ENCODE measurements around the gene RPS5. TPM values are rescaled to one million over a fixed set of nuclear protein-coding genes. Genes with fewer than 3 reads are reported as not detected.

RPS5 gene
- total RNA-seq, 1 experiment from 2014 or later: 6,081 TPM

GRCh38 chr19:58380037-58380661 lies 6.9 kb upstream of the RPS5 start:
- Histone ChIP-seq H2AFZ (ENCODE audit: low read length) (peak overlapping the region; percentile 5; the same call in 1 of the 2 replicates), H3K27ac (ENCODE audit: low read length) (peak overlapping the region; percentile 58), H4K20me1 (ENCODE audit: insufficient read depth, low read depth, low read length) (no peaks in the 10 kb centered on the region), H3K9me3 (ENCODE audit: low read length) (no peaks in the 10 kb centered on the region), H3K9ac (ENCODE audit: low read length) (peak overlapping the region; percentile 77), H3K36me3 (ENCODE audit: insufficient read depth, low read length) (no peaks in the 10 kb centered on the region), H3K4me1 (ENCODE audit: low read length) (peaks cover 38% of the 10 kb centered on the region), H3K79me2 (ENCODE audit: low read length) (peaks cover 40% of the 10 kb centered on the region), H3K27me3 (ENCODE audit: low read length) (no peaks in the 10 kb centered on the region), H3K9me2 (replicated peaks; ENCODE audit: insufficient read depth, low read length) (no peaks in the 10 kb centered on the region), H3K4me2 (ENCODE audit: low read depth, low read length, poor library complexity, severe bottlenecking) (peak overlapping the region; percentile 90), H3K4me3 (ENCODE audit: low read length) (peak overlapping the region; percentile 79)
- no peak for DNase-seq

DNA sequence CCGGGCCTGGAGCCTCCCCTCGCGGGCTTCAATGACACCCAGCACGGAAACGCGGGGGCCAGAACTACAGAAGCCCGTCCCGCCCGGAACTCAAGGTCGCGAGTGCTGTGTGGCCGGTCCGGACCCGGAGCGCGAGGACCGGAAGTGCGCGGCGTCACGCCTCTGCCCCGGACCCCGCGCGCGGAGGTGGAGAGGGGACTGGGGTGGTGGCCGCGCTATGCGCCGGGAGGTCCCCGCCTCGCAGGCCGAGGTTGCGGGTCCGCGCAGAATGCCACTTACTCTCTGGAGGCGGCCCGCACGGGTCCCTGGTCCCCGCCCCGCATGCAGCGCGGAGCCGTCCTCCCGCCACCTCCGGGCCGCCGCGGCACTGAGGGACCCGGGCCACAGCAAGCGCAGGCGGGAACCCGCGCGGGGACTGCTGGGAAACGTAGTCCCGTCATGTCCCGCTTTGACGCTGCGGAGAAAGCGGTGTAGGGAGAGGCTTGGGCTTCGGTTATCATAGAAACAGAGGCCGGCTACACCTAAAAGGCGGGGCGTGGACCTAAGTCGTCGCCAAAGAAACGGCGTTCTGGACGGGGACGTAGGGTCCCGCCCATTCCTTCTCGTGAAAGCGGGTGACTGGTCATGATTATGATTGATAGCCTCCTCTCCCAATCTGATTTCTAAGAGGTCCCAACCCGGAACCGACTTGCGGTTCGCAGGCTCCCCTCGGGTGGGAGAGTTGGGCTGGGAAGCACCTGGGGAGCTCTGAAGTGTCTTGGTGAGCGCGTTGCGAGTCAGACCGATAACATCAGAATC lies 6.2 kb upstream of the RPS5 start, which contains the start of gene ZNF837:
TSS of gene ZNF837 (minus strand) at position 369 of the 798 bp plus-strand sequence. CDS start 11,698 bp downstream, outside the sequence.
- H3K4me2 ChIP-seq (ENCODE audit: low read depth, low read length, poor library complexity, severe bottlenecking): peak within 1 kb of the TSS; percentile 90
- DNase-seq: peak; percentile 100
- peak within 1 kb of the TSS; percentile 5; the same call in 1 of the 2 replicates for H2AFZ ChIP-seq (ENCODE audit: low read length)
- no peaks in the 10 kb centered on the region for H3K9me2 ChIP-seq (replicated peaks; ENCODE audit: insufficient read depth, low read length)
- peak within 1 kb of the TSS; percentile 82 for H3K27ac ChIP-seq (ENCODE audit: low read length)
- H3K27me3 ChIP-seq (ENCODE audit: low read length): no peaks in the 10 kb centered on the region
- peaks cover 45% of the 10 kb centered on the region for H3K4me1 ChIP-seq (ENCODE audit: low read length)
- H3K9ac ChIP-seq (ENCODE audit: low read length): peak within 1 kb of the TSS; percentile 84
- H3K79me2 ChIP-seq (ENCODE audit: low read length): peaks cover 47% of the 10 kb centered on the region
- H4K20me1 ChIP-seq (ENCODE audit: insufficient read depth, low read depth, low read length): no peaks in the 10 kb centered on the region
- H3K36me3 ChIP-seq (ENCODE audit: insufficient read depth, low read length): no peaks in the 10 kb centered on the region
- no peaks in the 10 kb centered on the region for H3K9me3 ChIP-seq (ENCODE audit: low read length)
- H3K4me3 ChIP-seq (ENCODE audit: low read length): peak within 1 kb of the TSS; percentile 79

GRCh38 chr19:58381460-58382212 lies 5.4 kb upstream of the RPS5 start:
- Histone ChIP-seq H3K9me2 (replicated peaks; ENCODE audit: insufficient read depth, low read length) (no peaks in the 10 kb centered on the region), H4K20me1 (ENCODE audit: insufficient read depth, low read depth, low read length) (no peaks in the 10 kb centered on the region), H3K27me3 (ENCODE audit: low read length) (no peaks in the 10 kb centered on the region), H3K79me2 (ENCODE audit: low read length) (peaks cover 53% of the 10 kb centered on the region), H3K4me2 (ENCODE audit: low read depth, low read length, poor library complexity, severe bottlenecking) (peak overlapping the region; percentile 89), H3K4me3 (ENCODE audit: low read length) (peak overlapping the region; percentile 79), H2AFZ (ENCODE audit: low read length) (no peak overlapping the region), H3K9me3 (ENCODE audit: low read length) (no peaks in the 10 kb centered on the region), H3K27ac (ENCODE audit: low read length) (peak overlapping the region; percentile 82), H3K36me3 (ENCODE audit: insufficient read depth, low read length) (no peaks in the 10 kb centered on the region), H3K4me1 (ENCODE audit: low read length) (peaks cover 51% of the 10 kb centered on the region), H3K9ac (ENCODE audit: low read length) (peak overlapping the region; percentile 84)
- peak; percentile 87 for DNase-seq

- H3K4me1 ChIP-seq (ENCODE audit: low read length): peaks cover 55% of the 10 kb centered on the region
- H4K20me1 ChIP-seq (ENCODE audit: insufficient read depth, low read depth, low read length): peaks cover 10% of the 10 kb centered on the region
- no peaks in the 10 kb centered on the region for H3K9me2 ChIP-seq (replicated peaks; ENCODE audit: insufficient read depth, low read length)
- H3K27me3 ChIP-seq (ENCODE audit: low read length): no peaks in the 10 kb centered on the region
- peak overlapping the region; percentile 82 for H3K27ac ChIP-seq (ENCODE audit: low read length)
- no peak overlapping the region for H2AFZ ChIP-seq (ENCODE audit: low read length)
- no peaks in the 10 kb centered on the region for H3K9me3 ChIP-seq (ENCODE audit: low read length)
- peak overlapping the region; percentile 79; the same call in 1 of the 2 replicates for H3K4me3 ChIP-seq (ENCODE audit: low read length)
- H3K36me3 ChIP-seq (ENCODE audit: insufficient read depth, low read length): peaks cover 6% of the 10 kb centered on the region; the same call in 1 of the 2 replicates
- peak overlapping the region; percentile 89 for H3K4me2 ChIP-seq (ENCODE audit: low read depth, low read length, poor library complexity, severe bottlenecking)
- no peak for DNase-seq
- H3K79me2 ChIP-seq (ENCODE audit: low read length): peaks cover 64% of the 10 kb centered on the region
- peak overlapping the region; percentile 84 for H3K9ac ChIP-seq (ENCODE audit: low read length)
Measured at GRCh38 chr19:58382997-58383603, 4.0 kb upstream of the RPS5 start.

DNA sequence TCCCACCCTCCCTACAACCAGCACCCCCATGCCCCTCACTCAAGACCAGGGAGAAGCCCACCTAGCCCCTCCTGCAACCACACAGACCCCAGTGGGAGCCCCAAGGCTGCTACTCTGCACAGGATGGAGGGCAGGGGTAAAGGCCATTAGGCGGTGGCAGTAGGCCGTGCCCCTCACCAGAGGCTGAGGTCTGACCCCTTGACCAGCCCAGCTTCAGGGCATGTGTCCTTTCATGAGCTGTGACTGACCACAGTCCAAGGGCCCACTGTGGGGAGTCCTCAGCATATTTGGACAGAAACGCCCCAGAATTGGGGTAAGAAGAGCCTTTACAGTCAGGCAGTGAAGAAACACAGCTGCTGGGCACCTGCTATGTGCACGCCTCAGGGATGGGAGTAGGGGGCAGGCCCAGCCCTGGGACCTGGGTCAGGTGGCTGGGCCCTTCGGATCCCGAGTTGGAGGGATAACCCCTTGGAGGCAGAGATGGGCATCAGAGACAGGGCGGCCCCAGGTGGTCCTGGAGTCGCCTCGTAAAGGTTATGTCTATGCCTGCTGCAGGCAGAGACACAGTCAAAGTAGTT lies 1.7 kb upstream of the RPS5 start:
- Histone ChIP-seq H3K27ac (ENCODE audit: low read length) (peak overlapping the region; percentile 90), H3K9ac (ENCODE audit: low read length) (peak overlapping the region; percentile 96), H3K36me3 (ENCODE audit: insufficient read depth, low read length) (peaks cover 20% of the 10 kb centered on the region), H3K4me3 (ENCODE audit: low read length) (peak overlapping the region; percentile 82), H3K79me2 (ENCODE audit: low read length) (peaks cover 75% of the 10 kb centered on the region), H3K4me2 (ENCODE audit: low read depth, low read length, poor library complexity, severe bottlenecking) (peak overlapping the region; percentile 79), H2AFZ (ENCODE audit: low read length) (no peak overlapping the region), H3K9me3 (ENCODE audit: low read length) (no peaks in the 10 kb centered on the region), H3K4me1 (ENCODE audit: low read length) (peaks cover 50% of the 10 kb centered on the region), H4K20me1 (ENCODE audit: insufficient read depth, low read depth, low read length) (peaks cover 24% of the 10 kb centered on the region), H3K9me2 (replicated peaks; ENCODE audit: insufficient read depth, low read length) (no peaks in the 10 kb centered on the region), H3K27me3 (ENCODE audit: low read length) (no peaks in the 10 kb centered on the region)
- no peak for DNase-seq

DNA sequence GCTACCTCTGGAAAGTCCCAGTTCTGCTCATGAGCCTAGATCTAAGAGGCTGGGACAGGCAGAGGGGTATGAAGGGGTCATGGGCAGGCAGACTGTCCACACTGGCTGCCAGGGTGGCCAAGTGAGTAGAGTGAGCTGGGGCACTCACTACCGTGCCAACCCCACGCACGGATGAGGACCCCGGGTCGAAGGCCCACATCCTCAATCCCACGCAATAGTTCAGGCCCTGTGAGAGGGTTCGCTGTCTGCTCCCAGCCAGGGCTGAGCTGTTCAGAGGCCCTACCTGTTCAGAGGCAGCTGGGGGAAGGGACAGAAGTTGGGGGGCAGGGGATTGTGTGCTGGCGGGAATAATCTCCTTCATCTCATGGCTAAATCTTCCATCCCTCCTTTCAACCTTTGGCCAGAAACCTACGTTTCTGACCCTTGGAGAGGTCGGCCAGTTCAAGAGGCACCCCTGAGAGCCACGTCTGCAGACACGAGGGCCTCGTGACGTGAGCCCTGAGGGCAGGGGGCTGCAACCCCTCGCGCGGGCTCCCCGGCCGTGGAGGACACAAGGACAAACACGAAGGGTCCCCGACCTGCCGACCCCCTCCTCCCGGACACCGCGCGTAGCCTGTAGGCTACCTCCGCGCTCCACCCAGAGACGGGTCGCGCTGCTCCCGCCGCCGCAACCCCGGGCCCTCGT lies 1.0 kb upstream of the RPS5 start:
- no peak overlapping the region; the same call in 1 of the 2 replicates for H2AFZ ChIP-seq (ENCODE audit: low read length)
- peaks cover 30% of the 10 kb centered on the region for H4K20me1 ChIP-seq (ENCODE audit: insufficient read depth, low read depth, low read length)
- H3K9me2 ChIP-seq (replicated peaks; ENCODE audit: insufficient read depth, low read length): no peaks in the 10 kb centered on the region
- peak overlapping the region; percentile 96 for H3K9ac ChIP-seq (ENCODE audit: low read length)
- H3K4me2 ChIP-seq (ENCODE audit: low read depth, low read length, poor library complexity, severe bottlenecking): peak overlapping the region; percentile 79
- DNase-seq: peak; percentile 90
- peak overlapping the region; percentile 82 for H3K4me3 ChIP-seq (ENCODE audit: low read length)
- H3K36me3 ChIP-seq (ENCODE audit: insufficient read depth, low read length): peaks cover 26% of the 10 kb centered on the region
- H3K79me2 ChIP-seq (ENCODE audit: low read length): peaks cover 81% of the 10 kb centered on the region
- no peaks in the 10 kb centered on the region for H3K27me3 ChIP-seq (ENCODE audit: low read length)
- peak overlapping the region; percentile 90 for H3K27ac ChIP-seq (ENCODE audit: low read length)
- peaks cover 49% of the 10 kb centered on the region for H3K4me1 ChIP-seq (ENCODE audit: low read length)
- H3K9me3 ChIP-seq (ENCODE audit: low read length): no peaks in the 10 kb centered on the region
